Activated CD4-positive, alpha-beta T cell treated with anti-CD3 and anti-CD28 coated beads, Interleukin-2, amount 50 U/mL, for 24 hours (primary cell): ENCODE results near the gene ARHGAP45.

Experiments used
- DNase-seq, 2 donors: peaks; one replicate each; pipeline ENCODE4 v3.0.0-alpha.2; 2020; ENCODE audit warnings: low read depth in 1 of 2, low spot score in 1 of 2

ARHGAP45 gene

DNA sequence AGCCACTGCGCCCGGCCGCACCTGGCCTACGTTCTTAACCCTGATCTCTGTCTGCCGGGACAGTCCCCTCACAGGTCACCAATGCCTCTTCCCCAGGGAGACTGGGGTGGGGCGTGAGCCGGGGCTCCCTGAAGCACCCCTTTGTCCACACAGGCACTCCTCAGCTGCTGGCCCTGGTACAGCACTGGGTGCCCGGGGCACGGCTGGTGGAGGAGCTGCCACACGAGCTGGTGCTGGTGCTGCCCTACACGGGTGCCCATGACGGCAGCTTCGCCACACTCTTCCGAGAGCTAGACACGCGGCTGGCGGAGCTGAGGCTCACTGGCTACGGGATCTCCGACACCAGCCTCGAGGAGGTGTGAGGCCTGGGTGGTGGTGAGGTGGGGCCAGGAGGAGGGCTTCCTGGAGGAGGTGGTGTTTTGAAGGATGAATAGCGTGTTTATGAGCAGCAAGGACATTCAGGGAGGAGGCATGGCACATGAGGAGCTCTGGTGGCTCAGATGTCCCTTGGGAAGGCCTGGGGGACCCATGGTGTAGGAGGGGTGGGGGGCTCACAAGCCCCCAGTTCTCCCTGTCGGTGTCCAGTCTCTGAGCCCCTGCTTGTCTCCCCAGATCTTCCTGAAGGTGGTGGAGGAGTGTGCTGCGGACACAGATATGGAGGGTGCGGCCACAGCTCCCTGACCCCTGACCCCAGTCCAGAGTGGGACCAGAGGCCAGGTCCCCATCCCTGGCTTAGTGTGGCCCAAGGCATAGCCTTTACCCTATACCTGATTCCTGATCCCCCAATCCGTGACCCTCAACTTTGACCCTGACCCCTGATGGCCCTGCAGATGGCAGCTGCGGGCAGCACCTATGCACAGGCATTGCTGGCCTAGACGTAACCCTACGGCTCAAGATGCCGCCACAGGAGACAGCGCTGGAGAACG is 13.5 kb upstream of the ARHGAP45 start:
- no peak for DNase-seq

DNA sequence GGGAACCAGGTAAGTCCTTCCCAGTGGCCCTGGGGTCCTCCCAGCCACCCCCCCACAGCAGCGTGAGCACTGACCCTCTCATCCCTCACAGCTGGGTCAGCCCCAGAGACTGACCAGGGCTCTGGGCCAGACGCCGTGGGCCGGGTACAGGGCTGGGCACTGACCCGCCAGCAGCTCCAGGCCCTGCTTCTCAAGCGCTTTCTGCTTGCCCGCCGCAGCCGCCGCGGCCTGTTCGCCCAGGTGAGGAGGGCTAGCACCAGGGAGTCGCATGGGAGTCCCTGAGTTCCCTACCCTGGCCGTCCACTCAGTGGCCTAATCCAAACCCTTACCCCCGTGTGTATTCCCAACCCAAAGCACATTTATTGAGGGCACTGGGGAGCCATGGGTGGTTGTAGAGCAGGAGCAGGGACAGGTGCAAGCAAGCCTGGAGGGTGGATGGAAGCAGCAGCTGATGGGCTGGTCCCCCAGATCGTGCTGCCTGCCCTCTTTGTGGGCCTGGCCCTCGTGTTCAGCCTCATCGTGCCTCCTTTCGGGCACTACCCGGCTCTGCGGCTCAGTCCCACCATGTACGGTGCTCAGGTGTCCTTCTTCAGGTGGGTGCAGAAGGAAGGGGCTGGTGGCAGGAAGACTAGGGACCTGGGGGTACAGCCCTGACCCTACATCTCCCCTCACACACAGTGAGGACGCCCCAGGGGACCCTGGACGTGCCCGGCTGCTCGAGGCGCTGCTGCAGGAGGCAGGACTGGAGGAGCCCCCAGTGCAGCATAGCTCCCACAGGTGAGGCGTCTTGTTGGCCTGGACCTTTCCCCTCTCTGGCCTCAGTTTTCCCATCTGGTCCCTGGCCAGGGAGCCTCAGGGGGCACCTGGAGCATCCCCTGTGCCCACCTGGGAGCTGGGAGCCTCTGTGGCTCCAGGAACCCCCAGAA is 12.6 kb upstream of the ARHGAP45 start:
- no peak for DNase-seq

- no peak for DNase-seq
Measured at GRCh38 chr19:1055028-1055425, 11.9 kb upstream of the ARHGAP45 start.

GRCh38 chr19:1055886-1056620 is 10.9 kb upstream of the ARHGAP45 start:
- DNase-seq: no peak

DNA sequence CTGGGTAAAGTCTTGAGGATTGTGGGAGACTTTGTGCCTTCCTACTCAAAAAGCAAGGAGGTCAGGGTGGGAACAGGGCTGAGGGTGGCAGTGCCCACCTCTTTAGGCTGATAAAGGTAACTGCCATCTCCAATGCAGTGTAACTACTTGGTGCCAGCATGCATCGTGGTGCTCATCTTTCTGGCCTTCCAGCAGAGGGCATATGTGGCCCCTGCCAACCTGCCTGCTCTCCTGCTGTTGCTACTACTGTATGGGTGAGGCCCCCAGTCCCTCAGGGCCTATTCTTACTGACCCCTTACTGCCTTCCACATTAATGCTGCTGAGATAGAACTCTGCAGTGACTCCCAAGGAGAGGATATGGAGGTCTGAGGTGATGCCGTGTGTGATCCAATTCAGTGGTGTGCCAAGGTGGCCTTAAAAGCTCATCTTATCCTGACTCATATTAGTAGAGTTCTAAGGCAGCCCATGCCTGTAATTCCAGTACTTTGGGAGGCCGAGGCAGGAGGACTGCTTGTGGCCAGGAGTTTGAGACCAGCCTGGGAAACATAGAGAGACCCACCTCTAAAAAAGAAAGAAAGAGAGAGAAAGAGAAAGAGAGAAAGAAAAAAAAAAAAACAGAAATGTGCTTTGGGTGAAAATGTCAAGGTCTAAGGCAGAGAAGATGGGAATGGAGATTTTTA is 9.7 kb upstream of the ARHGAP45 start:
- no peak for DNase-seq

DNA sequence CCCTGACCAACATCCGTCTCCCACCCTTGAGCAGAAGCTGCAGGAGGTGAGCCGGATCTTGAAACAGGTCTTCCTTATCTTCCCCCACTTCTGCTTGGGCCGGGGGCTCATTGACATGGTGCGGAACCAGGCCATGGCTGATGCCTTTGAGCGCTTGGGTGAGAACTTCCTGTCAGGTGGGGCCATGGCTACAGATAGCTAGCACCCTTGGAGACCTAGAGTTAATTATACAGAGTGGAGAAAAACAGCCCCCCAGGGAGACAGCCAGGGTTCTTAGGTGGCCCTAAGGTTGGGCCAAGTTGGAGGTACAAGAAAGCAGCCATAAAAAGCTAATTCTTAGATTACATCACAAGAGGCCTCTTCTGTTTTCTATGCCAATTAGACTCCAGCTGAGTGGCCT is 8.9 kb upstream of the ARHGAP45 start:
- no peak for DNase-seq

GRCh38 chr19:1060689-1061088 is 6.3 kb upstream of the ARHGAP45 start:
- DNase-seq: no peak

DNA sequence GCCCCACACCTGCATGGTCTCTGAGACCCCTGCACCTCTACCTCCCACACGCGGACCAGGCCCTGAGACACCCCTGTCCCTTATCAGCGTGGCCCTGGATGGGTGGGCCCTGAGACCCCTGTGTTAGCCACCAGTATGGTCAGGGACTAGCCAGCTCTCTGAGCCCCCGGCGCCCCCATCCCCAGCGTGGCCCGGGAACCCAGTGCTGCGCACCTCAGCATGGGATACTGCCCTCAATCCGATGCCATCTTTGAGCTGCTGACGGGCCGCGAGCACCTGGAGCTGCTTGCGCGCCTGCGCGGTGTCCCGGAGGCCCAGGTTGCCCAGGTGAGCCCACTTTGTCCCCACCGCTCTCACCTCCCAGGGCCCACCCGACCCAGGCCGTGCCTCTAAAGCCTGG is 5.0 kb upstream of the ARHGAP45 start:
- no peak for DNase-seq

GRCh38 chr19:1062387-1063029 is 4.5 kb upstream of the ARHGAP45 start:
- DNase-seq: no peak

DNA sequence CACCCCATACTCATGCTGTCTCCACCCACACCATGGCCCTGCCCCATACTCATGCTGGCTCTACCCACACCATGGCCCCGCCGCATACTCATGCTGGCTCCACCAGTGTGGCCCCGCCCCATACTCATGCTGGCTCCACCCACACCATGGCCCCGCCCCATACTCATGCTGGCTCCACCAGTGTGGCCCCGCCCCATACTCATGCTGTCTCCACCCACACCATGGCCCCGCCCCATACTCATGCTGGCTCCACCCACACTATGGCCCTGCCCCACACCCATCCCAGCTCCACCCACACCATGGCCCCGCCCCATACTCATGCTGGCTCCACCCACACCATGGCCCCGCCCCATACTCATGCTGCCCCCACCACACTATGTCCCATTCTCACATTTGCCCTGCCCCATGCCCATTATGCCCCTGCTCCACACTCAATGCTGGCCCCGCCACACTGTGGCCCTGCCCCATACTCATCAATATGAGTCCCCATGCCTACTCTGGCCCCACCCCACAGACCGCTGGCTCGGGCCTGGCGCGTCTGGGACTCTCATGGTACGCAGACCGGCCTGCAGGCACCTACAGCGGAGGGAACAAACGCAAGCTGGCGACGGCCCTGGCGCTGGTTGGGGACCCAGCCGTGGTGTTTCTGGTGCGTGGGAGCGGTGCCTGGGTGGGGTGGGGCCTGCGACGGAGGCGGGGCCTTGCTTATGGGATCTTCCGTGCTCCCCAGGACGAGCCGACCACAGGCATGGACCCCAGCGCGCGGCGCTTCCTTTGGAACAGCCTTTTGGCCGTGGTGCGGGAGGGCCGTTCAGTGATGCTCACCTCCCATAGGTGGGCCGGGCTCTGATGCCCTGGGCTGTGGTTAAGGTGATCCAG is 3.7 kb upstream of the ARHGAP45 start:
- DNase-seq: no peak

DNA sequence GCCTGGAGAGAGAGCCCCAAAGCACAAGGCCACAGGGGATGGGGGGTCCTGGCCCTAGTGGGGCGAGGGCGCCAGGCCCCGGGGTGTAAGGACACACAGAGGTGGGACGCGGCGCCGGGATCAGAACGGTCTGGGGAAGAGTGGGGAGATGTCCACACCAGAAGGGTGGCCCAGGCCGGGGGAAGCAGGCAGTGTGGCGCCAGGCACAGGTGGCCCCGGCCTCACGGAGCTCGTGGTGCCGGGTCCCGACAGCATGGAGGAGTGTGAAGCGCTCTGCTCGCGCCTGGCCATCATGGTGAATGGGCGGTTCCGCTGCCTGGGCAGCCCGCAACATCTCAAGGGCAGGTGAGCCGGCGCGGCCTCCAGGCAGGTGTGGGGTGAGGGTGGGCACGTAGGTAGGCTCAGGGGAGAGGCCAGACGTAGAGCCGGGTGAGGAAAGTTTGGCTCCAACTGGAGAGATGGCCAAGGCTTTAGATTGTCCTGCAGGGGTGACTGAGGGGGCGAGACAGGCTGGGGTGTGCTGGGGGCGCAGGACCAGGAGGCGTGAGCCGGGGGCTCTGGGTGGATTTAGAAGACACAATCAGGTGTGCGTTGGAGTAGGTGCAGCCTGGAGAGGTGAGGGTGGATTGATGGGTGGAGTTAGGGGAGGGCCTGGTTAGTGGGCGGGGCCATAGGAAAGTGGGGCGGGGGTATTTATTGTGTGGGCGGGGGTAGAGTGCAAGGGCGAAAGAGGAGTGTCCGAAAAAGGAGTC is 2.9 kb upstream of the ARHGAP45 start:
- DNase-seq: no peak

- DNase-seq: no peak
Measured at GRCh38 chr19:1064661-1065605, 2.0 kb upstream of the ARHGAP45 start.

DNA sequence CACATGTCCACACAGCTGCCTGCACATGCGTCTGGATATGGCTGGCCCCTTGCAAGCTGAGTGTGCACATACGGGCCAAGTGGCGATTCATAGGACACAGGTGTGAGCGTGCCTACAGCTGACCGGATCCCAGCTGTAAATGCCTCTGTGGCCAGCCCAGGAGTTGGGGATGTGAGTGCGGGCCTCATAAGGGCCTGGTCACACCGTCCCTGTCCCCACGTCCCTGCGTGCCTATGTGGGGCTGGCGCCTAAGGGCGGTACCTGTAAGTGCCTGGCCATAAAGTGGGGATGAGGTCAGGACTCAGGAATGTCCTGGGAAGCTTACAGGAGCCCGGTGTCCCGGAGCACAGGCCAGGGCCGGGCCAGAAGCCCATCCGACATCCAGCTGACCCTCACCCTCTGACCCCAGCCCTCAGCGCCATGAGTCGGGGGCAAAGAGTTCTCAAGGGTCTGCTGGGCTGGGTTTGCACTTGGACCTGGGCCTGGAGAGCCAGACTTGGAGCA is 1.3 kb upstream of the ARHGAP45 start:
- DNase-seq: no peak

GRCh38 chr19:1066251-1066747 is 668 bp upstream of the ARHGAP45 start:
- DNase-seq: no peak

DNA sequence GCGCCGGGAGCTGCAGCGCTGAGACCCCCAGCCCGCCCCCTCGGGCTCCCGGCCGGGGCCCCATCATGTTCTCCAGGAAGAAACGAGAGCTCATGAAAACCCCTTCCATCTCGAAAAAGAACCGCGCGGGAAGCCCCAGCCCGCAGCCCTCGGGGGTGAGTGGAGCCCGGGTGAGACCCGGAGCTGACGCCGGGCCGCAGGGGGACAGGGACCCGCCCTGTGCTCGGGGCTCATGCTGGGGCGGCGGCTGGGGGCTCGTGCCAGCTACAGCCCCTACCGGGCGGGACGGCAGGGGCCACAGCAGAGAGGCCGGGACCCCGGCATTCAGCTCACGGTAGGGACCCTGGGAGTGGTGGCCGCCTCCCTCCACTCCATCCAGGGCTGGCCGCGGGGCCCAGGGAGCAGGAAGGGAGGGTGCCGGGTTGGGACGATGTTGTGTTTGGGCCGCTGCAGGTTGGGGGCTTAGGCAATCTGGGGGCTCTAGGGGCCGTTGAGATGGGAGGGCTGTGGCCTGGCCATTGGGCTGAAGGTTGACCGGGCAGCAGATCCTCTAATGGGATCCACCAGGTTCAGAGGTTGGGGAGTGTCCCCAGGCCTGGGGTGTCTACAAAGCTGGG is 482 bp downstream of the ARHGAP45 start:
- DNase-seq: no peak
